ENCODE data around the gene GPR6.

Gene GPR6

GRCh38 chr6:109999740-110000139 lies 21.6 kb downstream of the GPR6 start:
- DNase-seq (ENCODE audit: low spot score) = no peak

- DNase-seq (ENCODE audit: low spot score) = no peak
Measured at GRCh38 chr6:110002676-110003075, 24.6 kb downstream of the GPR6 start.

GRCh38 chr6:110013386-110013785 lies 35.3 kb downstream of the GPR6 start:
- DNase-seq (ENCODE audit: low spot score) = no peak

- no peak for DNase-seq (ENCODE audit: low spot score)
Measured at GRCh38 chr6:110015206-110015605, 37.1 kb downstream of the GPR6 start.

GRCh38 chr6:110017306-110017705 lies 39.2 kb downstream of the GPR6 start:
- DNase-seq (ENCODE audit: low spot score) = no peak

GRCh38 chr6:110017946-110018345 lies 39.8 kb downstream of the GPR6 start:
- no peak for DNase-seq (ENCODE audit: low spot score)

- DNase-seq (ENCODE audit: low spot score) = no peak
Measured at GRCh38 chr6:110018486-110018885, 40.4 kb downstream of the GPR6 start.

- DNase-seq (ENCODE audit: low spot score) = no peak
Measured at GRCh38 chr6:110020888-110021287, 42.8 kb downstream of the GPR6 start.

- no peak for DNase-seq (ENCODE audit: low spot score)
Measured at GRCh38 chr6:110029144-110029543, 51.0 kb downstream of the GPR6 start.
